ENCODE measurements around the gene NFKB2.

NFKB2 gene

GRCh38 chr10:102382871-102383270, 12.6 kb upstream of the NFKB2 start:
- no peak for TF ChIP-seq CTCF (IDR thresholded peaks at IDR 0.05; ENCODE audit: borderline replicate concordance, insufficient read depth, low read depth, low read length)

GRCh38 chr10:102384053-102384452, 11.5 kb upstream of the NFKB2 start:
- no peak overlapping the region for H3K4me3 ChIP-seq (ENCODE audit: low read depth, low read length)
- 0 out of 2 replicates have a peak, but pooled peaks have one; percentile 10 for TF ChIP-seq CTCF (IDR thresholded peaks at IDR 0.05; ENCODE audit: borderline replicate concordance, insufficient read depth, low read depth, low read length)

More at GRCh38 chr10:102382871-102383270, 12.6 kb upstream of the NFKB2 start:
- no peak overlapping the region for H3K4me3 ChIP-seq (ENCODE audit: low read depth, low read length)

GRCh38 chr10:102384606-102385429, 10.7 kb upstream of the NFKB2 start:
- TF ChIP-seq CTCF (IDR thresholded peaks at IDR 0.05; ENCODE audit: borderline replicate concordance, insufficient read depth, low read depth, low read length): no peak
- no peak overlapping the region for H3K4me3 ChIP-seq (ENCODE audit: low read depth, low read length)

GRCh38 chr10:102389894-102390293, 5.6 kb upstream of the NFKB2 start:
- no peak overlapping the region for H3K4me3 ChIP-seq (ENCODE audit: low read depth, low read length)
- no peak for TF ChIP-seq CTCF (IDR thresholded peaks at IDR 0.05; ENCODE audit: borderline replicate concordance, insufficient read depth, low read depth, low read length)

GRCh38 chr10:102392306-102392705, 3.2 kb upstream of the NFKB2 start:
- no peak for TF ChIP-seq CTCF (IDR thresholded peaks at IDR 0.05; ENCODE audit: borderline replicate concordance, insufficient read depth, low read depth, low read length)
- H3K4me3 ChIP-seq (ENCODE audit: low read depth, low read length): no peak overlapping the region

GRCh38 chr10:102393411-102394078, 2.0 kb upstream of the NFKB2 start:
- TF ChIP-seq CTCF (IDR thresholded peaks at IDR 0.05; ENCODE audit: borderline replicate concordance, insufficient read depth, low read depth, low read length): peak; percentile 84; the same call in 1 of the 2 replicates
- peak overlapping the region; percentile 70 for H3K4me3 ChIP-seq (ENCODE audit: low read depth, low read length)
